Omental fat pad (tissue), 4 donors: ENCODE data around the gene USP16. TPM values are rescaled to one million over a fixed set of nuclear protein-coding genes. Genes with fewer than 3 reads are reported as not detected.
A peak's percentile ranks its signal among the peaks of the same experiment; 100 is the strongest.
"Not testable (repeated sequence)": the region's sequence is repeated elsewhere in the genome, so short reads cannot be mapped to it uniquely, and the experiment has no call there.

Source experiments
- ATAC-seq: fragments of 150-250 bp; one replicate; pipeline ENCODE4 v1.9.1; 2016; ENCODE audit warnings: mild to moderate bottlenecking, moderate library complexity; ENCODE audit not compliant: low FRiP score
- DNase-seq: peaks from one replicate; pipeline ENCODE4 v3.0.0-alpha.2; 2019; ENCODE audit warnings: low spot score
- CTCF ChIP-seq, 3 donors: fragments of 450-650 bp; IDR thresholded peaks; one replicate each; pipeline ENCODE4 v1.5.1; 2016 to 2017; ENCODE audit warnings: antibody characterized with exemption in 3 of 3, mild to moderate bottlenecking in 3 of 3, moderate library complexity in 2 of 3
- total RNA-seq, 4 donors: library from RNA; depleted of rRNA; stranded (reverse); fragments of >200 nt; gene quantifications; one replicate each; pipeline ENCODE4 v1.1.0, GENCODE V29; 2016

The USP16 gene
- total RNA-seq, 4 donors from 2014 or later, result 36.2 to 46.2 (median 39.5) TPM

DNA sequence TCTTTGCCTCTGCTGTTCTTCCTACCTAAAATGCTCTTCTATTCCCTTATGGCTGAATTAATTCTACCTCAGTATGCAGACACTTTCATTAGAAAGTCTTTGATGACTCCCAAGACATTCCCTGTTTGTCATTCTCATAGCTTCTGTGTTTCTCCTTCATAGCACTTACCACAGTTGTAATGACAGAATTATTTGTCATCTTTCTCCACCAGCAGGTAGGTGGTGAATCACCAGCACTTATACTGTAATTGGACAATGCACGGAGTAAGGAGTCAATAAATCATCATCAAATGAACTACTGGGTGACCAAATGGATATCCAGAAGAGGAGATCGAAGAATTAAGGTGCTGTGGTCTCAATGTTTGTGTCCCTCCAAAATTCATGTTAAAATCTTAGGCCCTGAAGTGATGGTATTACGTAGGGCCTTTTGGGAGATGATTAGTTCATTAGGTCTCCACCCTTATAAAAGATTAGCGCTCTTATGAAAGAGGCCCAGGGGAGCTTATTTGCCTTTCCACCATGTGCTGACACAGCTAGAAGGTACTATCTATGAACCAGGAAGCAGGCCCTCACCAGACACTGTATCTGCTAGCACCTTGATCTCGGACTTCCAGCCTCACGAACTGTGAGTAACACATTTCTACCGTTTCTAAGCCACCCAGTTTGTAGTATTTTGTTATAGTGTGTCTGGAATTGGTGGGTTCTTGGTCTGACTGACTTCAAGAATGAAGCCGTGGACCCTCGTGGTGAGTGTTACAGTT lies 51.4 kb downstream of the USP16 start:
- no peak for TF ChIP-seq CTCF (IDR thresholded peaks at IDR 0.05)
- ATAC-seq (no peak), DNase-seq (no peak)

- DNase-seq, result peak; percentile 42
- ATAC-seq, result not testable (repeated sequence)
These were observed 52.5 kb downstream of the USP16 start for GRCh38 chr21:29076731-29077640.

GRCh38 chr21:29077651-29078090 lies 53.2 kb downstream of the USP16 start:
- no peak for TF ChIP-seq CTCF (IDR thresholded peaks at IDR 0.05)
- DNase-seq (no peak), ATAC-seq (no peak)

DNA sequence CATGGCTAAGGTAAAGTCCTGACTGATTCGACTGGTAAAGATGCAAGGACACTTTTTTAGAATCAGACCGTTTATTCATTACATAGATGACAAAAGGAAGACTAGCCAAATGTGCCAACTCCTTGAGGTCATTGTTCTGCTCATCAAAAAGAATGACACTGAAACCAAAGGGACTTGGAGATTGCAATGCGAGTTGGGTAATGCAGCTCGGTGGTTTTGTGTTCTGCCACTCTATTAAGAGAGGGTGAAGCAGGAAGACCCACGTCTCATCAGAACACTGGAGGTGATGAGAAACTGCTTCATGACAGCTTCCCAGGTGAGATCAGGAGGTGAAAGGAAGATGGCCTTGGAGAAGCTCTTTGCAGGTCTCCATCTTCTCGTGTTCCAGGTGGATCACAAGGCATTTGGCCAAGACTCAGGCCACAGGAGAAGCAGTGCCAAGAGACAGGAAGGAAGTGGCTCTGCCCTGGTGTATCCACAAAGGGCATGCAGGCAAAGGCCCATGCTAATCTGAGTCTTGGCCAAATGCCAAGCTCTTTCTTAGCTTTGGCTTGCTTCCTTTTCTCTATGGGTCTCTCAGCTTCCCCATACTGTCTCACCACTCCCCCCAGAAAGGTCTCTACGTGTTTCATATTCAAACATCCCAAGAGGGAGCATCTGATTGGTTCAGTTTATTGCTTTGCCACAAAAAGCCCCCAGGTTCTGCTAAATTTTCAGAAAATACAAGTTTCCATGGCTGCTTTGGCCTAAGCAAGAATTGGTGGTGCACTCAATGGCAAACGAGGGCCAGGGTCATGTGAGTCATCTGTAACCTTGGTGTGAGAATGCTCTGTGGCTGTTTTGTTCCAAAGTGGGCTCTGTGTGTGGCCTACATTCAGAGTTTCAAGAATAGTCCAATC lies 54.6 kb downstream of the USP16 start:
- no peak for ATAC-seq
- no peak for DNase-seq

DNA sequence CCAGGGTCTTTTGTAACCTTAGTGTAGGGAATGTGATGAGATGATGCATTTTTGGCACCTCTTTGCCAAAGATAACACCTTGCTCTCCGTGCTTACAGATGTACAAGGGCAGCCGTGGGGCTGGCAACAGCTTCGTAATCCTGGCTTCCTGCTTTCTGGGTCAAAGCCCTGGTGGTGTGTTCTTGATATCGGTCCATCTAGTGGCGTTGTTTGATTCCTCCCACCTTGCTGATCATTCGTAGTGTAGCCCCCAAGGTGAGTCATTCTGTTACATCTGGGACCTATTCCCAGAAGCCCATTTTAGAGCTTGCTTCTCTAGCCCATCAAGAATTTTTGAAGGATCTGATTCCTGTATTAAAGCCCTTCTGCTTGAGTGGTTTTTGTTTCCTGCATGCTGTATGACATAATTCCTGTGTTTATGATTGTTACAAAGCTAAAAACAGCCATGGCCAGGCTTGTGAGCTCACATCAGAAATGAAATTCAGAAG lies 56.0 kb downstream of the USP16 start:
- TF ChIP-seq CTCF (IDR thresholded peaks at IDR 0.05), result no peak
- DNase-seq, result no peak
- ATAC-seq, result peak; percentile 23

More for the DNA sequence above, 54.6 kb downstream of the USP16 start:
- no peak for TF ChIP-seq CTCF (IDR thresholded peaks at IDR 0.05)

- TF ChIP-seq CTCF (IDR thresholded peaks at IDR 0.05), result no peak
- DNase-seq, result no peak
- no peak for ATAC-seq
These were observed 57.8 kb downstream of the USP16 start for GRCh38 chr21:29082046-29082815.
